Activated B cell treated with CpG ODN at 0.5 μM for 24 hours (primary cell): ENCODE results near the gene NDUFB7. TPM values are rescaled to one million over a fixed set of nuclear protein-coding genes. Genes with fewer than 3 reads are reported as not detected.

ENCODE experiments used
- ATAC-seq: fragments of 200-7000 bp; cut with Tn5 transposase; one replicate; pipeline ENCODE4 v1.10.0; 2021; ENCODE audit warnings: low read depth, mild to moderate bottlenecking, moderate library complexity
- CTCF ChIA-PET: fragments of 350-600 bp; sonication (Branson Sonifier 250); formaldehyde crosslinking; loops from one replicate; lab custom pipeline; 2021; ENCODE audit warnings: antibody characterized with exemption; lab: Charles Lee
- POLR2A ChIA-PET: fragments of 350-600 bp; sonication (Branson Sonifier 250); formaldehyde crosslinking; loops from one replicate; lab custom pipeline; 2021; ENCODE audit warnings: antibody characterized with exemption; lab: Charles Lee
- DNase-seq: peaks from one replicate; pipeline ENCODE4 v3.0.0; 2022
- H3K27ac Mint-ChIP-seq: one replicate; pipeline ENCODE4 v1.8.0; 2020; ENCODE audit warnings: mixed read lengths
- H3K27me3 Mint-ChIP-seq: one replicate; pipeline ENCODE4 v1.8.0; 2021; ENCODE audit warnings: mixed read lengths
- H3K36me3 Mint-ChIP-seq: one replicate; pipeline ENCODE4 v1.8.0; 2021; ENCODE audit warnings: low read depth, mixed read lengths
- H3K4me1 Mint-ChIP-seq: one replicate; pipeline ENCODE4 v1.8.0; 2021; ENCODE audit warnings: mixed read lengths
- H3K4me3 Mint-ChIP-seq: one replicate; pipeline ENCODE4 v1.8.0; 2020; ENCODE audit warnings: mild to moderate bottlenecking, mixed read lengths
- H3K9me3 Mint-ChIP-seq: one replicate; pipeline ENCODE4 v1.8.0; 2020; ENCODE audit warnings: mixed read lengths
- intact Hi-C: fragments of 100-400 bp; cut with micrococcal nuclease; formaldehyde crosslinking; loops from one replicate; pipeline ENCODE4 v1.15.1; 2024
- total RNA-seq: library from RNA; stranded (reverse); gene quantifications from 2 replicates; pipeline ENCODE4 v1.2.3, GENCODE V29; 2022
- TF ChIP-seq, protein P1 (sequence below): fragments of 200-600 bp; IDR thresholded peaks from one replicate; pipeline ENCODE4 v1.8.0; 2022; ENCODE audit warnings: antibody characterized with exemption, mild to moderate bottlenecking

The NDUFB7 gene
- 108 and 129 TPM in 2 replicates for total RNA-seq

DNA sequence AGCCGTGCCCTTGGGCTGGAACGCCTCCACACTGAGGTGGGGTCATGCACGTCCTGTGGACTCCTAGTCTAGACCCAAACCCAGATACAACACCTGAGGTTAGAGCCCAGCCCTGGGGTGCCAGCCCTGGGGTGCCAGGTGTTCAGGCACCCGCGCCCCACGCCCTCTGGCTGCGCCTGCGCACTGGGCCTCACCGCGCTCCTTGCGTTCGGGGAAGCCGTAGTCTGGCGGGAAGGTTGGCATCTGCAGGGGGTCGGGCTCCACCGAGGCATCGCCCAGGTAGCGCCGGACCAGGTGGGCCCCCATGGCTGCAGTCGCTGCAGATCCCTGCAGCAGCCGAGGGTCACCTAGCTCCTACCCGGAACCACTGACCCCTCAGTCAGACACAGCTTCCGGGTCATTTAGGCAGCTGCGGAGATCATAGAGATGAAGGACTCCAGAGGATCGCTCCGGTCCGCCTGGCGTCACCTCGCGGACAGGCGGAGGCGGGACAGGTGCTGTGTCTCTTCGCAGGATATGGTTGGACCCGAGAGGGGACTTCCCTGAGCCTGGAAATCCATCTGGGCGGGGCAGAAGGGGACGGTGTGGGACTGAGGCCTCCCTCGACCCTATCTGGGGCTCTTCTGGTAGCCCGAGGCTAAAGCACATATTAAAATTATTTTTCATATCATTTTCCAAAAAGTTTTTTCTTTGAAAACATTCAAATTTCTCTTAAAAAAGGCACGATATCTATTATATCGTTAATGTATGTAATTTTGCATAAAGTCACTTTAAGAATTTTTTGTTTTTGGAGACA is at the start of gene NDUFB7:
NDUFB7 (minus strand) TSS at position 372 of the 796 bp plus-strand sequence; CDS start at position 306, 66 bp downstream.
- Mint-ChIP-seq H3K4me1 (peaks cover 57% of the 10 kb centered on the region), H3K36me3 (peaks cover 23% of the 10 kb centered on the region), H3K4me3 (peak within 1 kb of the TSS; percentile 96), H3K9me3 (no peaks in the 10 kb centered on the region), H3K27ac (peak within 1 kb of the TSS; percentile 92), H3K27me3 (no peaks in the 10 kb centered on the region)
- intact Hi-C loops, result loop anchor here (1.0 to 5.0 kb wide), 5 partner anchors 43 to 520 kb away; partner anchors contain the start of genes ASF1B, DNAJB1 and TECR
- ATAC-seq (peak; percentile 84), DNase-seq (peak; percentile 81)
- ChIA-PET POLR2A (interaction anchor here (0.5 to 4.8 kb wide), 9 partner anchors 33 to 435 kb away, joined by 3 to 208 read pairs (median 6); partner anchors contain the start of genes ADGRE3, ASF1B, DNAJB1 and ZNF333), CTCF (interaction anchor here (0.6 to 13.2 kb wide), 4 partner anchors 15 to 116 kb away, joined by 3 to 510 read pairs (median 4); partner anchors contain the start of genes ADGRE3 and ZNF333)
- TF ChIP-seq, protein P1, sequence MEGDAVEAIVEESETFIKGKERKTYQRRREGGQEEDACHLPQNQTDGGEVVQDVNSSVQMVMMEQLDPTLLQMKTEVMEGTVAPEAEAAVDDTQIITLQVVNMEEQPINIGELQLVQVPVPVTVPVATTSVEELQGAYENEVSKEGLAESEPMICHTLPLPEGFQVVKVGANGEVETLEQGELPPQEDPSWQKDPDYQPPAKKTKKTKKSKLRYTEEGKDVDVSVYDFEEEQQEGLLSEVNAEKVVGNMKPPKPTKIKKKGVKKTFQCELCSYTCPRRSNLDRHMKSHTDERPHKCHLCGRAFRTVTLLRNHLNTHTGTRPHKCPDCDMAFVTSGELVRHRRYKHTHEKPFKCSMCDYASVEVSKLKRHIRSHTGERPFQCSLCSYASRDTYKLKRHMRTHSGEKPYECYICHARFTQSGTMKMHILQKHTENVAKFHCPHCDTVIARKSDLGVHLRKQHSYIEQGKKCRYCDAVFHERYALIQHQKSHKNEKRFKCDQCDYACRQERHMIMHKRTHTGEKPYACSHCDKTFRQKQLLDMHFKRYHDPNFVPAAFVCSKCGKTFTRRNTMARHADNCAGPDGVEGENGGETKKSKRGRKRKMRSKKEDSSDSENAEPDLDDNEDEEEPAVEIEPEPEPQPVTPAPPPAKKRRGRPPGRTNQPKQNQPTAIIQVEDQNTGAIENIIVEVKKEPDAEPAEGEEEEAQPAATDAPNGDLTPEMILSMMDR, result peak; percentile 65

DNA sequence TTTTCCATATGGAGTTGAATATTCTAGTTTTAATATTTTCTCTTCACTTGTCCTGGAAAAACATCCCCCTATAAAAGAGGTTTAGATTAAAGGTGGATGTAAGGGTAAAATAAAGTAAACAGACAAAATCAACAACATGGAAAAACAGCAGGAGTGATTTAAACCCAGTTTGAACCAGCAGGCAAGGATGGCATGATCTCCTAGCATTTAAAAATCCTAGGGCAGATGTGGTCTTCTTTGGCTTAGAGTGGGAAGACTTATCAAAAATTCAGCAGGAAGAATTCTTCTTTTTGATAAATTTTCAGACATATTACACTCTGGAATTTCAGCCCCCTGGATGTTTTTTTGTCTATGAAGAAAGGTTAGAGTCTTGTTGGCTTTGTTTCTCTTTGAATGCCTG is 47.5 kb upstream of the NDUFB7 start:
- peaks cover 32% of the 10 kb centered on the region for H3K36me3 Mint-ChIP-seq

DNA sequence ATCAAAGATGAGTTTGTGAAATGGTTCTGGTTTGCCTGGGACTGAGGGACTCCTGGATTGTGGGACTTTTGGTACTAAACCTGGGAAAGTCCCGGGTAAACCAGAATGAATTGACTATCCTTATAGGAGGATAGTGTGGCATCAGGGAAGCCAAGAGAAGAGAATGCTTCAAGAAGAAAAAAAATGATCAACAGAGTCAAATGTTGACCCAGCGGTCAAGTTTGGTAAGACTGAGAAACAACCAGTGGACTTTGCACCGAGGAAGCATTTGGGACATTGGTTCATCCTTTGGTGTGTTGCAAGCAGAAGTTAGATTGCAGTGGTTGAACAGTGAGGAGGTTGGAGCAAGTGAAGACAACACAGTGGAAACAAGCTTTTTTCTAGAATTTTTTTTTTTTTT is 44.5 kb upstream of the NDUFB7 start:
- peaks cover 12% of the 10 kb centered on the region for H3K9me3 Mint-ChIP-seq
- peaks cover 46% of the 10 kb centered on the region for H3K4me1 Mint-ChIP-seq
- H3K27ac Mint-ChIP-seq, result peak overlapping the region; percentile 72
- ATAC-seq, result no peak
- CTCF ChIA-PET, result no interaction called here
- intact Hi-C loops, result no loop called here
- H3K27me3 Mint-ChIP-seq, result no peaks in the 10 kb centered on the region
- peaks cover 40% of the 10 kb centered on the region for H3K36me3 Mint-ChIP-seq
- no peak for DNase-seq
- no peak overlapping the region for H3K4me3 Mint-ChIP-seq
- TF ChIP-seq, protein P1, result no peak
- POLR2A ChIA-PET, result interaction anchor here (0.7 to 1.9 kb wide), 4 partner anchors 12 to 74 kb away, joined by 3 to 12 read pairs (median 6); partner anchors contain the start of genes ADGRE3 and ZNF333

More for the DNA sequence above, 47.5 kb upstream of the NDUFB7 start:
- ChIA-PET POLR2A (interaction anchor here (0.7 to 0.8 kb wide), 2 partner anchors 17 to 24 kb away, joined by 5 to 8 read pairs; no protein-coding TSS in a partner anchor), CTCF (no interaction called here)
- no peaks in the 10 kb centered on the region for H3K27me3 Mint-ChIP-seq
- DNase-seq (no peak), ATAC-seq (no peak)
- H3K27ac Mint-ChIP-seq, result no peak overlapping the region
- TF ChIP-seq, protein P1, result no peak
- peaks cover 12% of the 10 kb centered on the region for H3K9me3 Mint-ChIP-seq
- H3K4me3 Mint-ChIP-seq, result no peak overlapping the region
- intact Hi-C loops, result no loop called here
- H3K4me1 Mint-ChIP-seq, result peaks cover 19% of the 10 kb centered on the region

DNA sequence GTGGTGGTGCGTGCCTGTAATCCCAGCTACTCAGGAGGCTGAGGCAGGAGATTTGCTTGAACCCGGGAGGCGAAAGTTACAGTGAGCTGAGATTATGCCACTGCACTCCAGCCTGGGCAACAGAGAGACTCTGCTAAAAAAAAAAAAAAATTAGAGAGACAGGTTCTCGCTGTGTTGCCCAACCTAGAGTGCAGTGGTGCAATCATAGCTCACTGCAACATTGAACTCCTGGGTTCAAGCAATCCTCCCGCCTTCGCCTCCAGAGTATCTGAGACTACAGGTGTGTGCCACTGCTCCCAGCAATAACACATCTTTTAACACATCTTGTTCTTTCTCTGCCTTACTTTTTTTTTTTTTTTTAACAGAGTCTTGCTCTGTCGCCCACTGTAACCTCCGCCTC is 43.8 kb upstream of the NDUFB7 start:
- peak overlapping the region; percentile 72 for H3K27ac Mint-ChIP-seq
- no peaks in the 10 kb centered on the region for H3K27me3 Mint-ChIP-seq
- intact Hi-C loops, result loop anchor here (2.0 kb wide), 2 partner anchors 17 to 73 kb away; no protein-coding TSS in a partner anchor

More for the DNA sequence above, 43.8 kb upstream of the NDUFB7 start:
- no peak for ATAC-seq
- Mint-ChIP-seq H3K4me1 (peaks cover 52% of the 10 kb centered on the region), H3K36me3 (peaks cover 46% of the 10 kb centered on the region), H3K4me3 (no peak overlapping the region), H3K9me3 (peaks cover 12% of the 10 kb centered on the region)
- CTCF ChIA-PET, result interaction anchor here (0.9 to 3.5 kb wide), 2 partner anchors 11 to 70 kb away, joined by 3 to 19 read pairs; no protein-coding TSS in a partner anchor
- POLR2A ChIA-PET, result interaction anchor here (1.0 to 4.5 kb wide), 6 partner anchors 11 to 97 kb away, joined by 4 to 75 read pairs (median 10); partner anchors contain the start of genes CLEC17A and DNAJB1
- TF ChIP-seq, protein P1, result no peak
- DNase-seq, result no peak
